Measurements from ENCODE around the gene LCP2. TPM values are rescaled to one million over a fixed set of nuclear protein-coding genes. Genes with fewer than 3 reads are reported as not detected.

The LCP2 gene
- total RNA-seq, 4 donors from 2014 or later = 1.9 to 3.2 (median 2.3) TPM

GRCh38 chr5:170338291-170338690 is 40.7 kb upstream of the LCP2 start:
- no peaks in the 10 kb centered on the region for H3K9me3 ChIP-seq
- no peaks in the 10 kb centered on the region for H3K4me1 ChIP-seq
- DNase-seq (no peak), ATAC-seq (no peak)
- in situ Hi-C loops (cut with MboI; ENCODE audit: low sequenced_read_pairs in 4 of 4) = no loop called here
- no peak for TF ChIP-seq POLR2A (IDR thresholded peaks at IDR 0.05)
- TF ChIP-seq, protein P1, sequence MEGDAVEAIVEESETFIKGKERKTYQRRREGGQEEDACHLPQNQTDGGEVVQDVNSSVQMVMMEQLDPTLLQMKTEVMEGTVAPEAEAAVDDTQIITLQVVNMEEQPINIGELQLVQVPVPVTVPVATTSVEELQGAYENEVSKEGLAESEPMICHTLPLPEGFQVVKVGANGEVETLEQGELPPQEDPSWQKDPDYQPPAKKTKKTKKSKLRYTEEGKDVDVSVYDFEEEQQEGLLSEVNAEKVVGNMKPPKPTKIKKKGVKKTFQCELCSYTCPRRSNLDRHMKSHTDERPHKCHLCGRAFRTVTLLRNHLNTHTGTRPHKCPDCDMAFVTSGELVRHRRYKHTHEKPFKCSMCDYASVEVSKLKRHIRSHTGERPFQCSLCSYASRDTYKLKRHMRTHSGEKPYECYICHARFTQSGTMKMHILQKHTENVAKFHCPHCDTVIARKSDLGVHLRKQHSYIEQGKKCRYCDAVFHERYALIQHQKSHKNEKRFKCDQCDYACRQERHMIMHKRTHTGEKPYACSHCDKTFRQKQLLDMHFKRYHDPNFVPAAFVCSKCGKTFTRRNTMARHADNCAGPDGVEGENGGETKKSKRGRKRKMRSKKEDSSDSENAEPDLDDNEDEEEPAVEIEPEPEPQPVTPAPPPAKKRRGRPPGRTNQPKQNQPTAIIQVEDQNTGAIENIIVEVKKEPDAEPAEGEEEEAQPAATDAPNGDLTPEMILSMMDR (IDR thresholded peaks at IDR 0.05 in 4 of 5, conservative IDR thresholded peaks at IDR 0.05 in 1 of 5) = no peak
- no peak overlapping the region for H3K27ac ChIP-seq
- intact Hi-C loops (cut with DNase I; ENCODE audit: low total_unique reads) = loop anchor here (5.0 kb wide), 2 partner anchors 71 to 111 kb away; no protein-coding TSS in a partner anchor
- no peak overlapping the region for H3K4me3 ChIP-seq
- no peaks in the 10 kb centered on the region for H3K36me3 ChIP-seq
- H3K27me3 ChIP-seq = no peaks in the 10 kb centered on the region

DNA sequence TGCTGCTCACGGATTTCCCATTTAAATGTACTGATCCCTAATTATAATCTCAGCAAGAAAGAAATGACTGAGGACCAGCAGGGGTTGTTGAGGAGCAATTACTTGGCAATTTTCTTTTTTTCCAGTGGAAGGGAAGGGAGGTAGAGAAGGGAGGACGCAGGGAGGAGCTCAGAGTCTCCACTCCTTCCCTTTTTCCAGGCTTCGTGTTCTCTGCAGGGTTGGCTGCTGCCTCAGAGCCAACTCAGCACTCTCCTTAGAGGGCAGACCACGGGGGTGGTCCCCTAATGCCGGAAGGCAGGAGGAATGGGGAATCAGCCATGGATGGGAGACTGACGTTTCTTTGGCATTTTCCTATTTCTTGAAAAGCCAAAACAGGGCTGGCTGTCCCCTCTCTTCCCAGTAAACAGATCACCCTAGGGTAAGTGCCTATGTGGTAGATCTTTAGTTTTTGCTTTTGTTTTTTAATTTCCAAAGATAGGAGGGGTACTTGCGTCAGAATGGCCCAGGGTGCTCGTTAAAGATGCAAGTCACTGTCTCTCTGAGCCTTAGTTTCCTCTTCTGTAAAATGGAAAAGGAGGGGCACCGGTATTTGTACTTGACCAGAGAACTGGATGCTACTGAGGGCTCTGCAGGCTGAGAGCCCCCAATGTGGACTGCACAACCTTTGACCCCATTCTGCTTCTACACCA is 39.6 kb upstream of the LCP2 start:
- Histone ChIP-seq H3K36me3 (no peaks in the 10 kb centered on the region), H3K27me3 (no peaks in the 10 kb centered on the region), H3K27ac (no peak overlapping the region), H3K9me3 (no peaks in the 10 kb centered on the region), H3K4me1 (no peaks in the 10 kb centered on the region), H3K4me3 (no peak overlapping the region)
- ATAC-seq (no peak), DNase-seq (no peak)
- intact Hi-C loops (cut with DNase I; ENCODE audit: low total_unique reads) = loop anchor here (5.0 kb wide), 2 partner anchors 70 to 110 kb away; no protein-coding TSS in a partner anchor
- in situ Hi-C loops (cut with MboI; ENCODE audit: low sequenced_read_pairs in 4 of 4) = no loop called here
- TF ChIP-seq, protein P1 (IDR thresholded peaks at IDR 0.05 in 4 of 5, conservative IDR thresholded peaks at IDR 0.05 in 1 of 5) = no peak
- no peak for TF ChIP-seq POLR2A (IDR thresholded peaks at IDR 0.05)

DNA sequence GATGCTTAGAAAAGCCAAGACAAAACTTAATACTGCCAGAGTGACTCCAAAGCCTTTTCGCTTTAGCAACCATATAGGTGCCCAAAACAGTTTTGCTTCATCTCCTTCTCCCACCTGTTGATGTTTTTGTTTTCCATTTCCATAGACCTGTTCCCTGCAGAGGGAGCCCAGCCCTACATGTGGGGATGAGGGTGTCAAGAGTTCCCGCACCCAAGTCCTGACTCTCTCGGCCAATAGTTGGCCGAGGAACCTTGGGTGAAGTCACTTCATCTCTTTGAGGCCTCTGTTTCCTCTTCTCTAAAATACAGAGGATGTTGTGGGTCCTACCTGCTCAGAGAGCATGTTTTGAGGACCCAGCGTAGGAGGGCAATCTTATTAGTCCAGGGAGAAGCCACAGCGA is 38.5 kb upstream of the LCP2 start:
- intact Hi-C loops (cut with DNase I; ENCODE audit: low total_unique reads) (loop anchor here (5.0 kb wide), 2 partner anchors 69 to 109 kb away; no protein-coding TSS in a partner anchor), in situ Hi-C loops (cut with MboI; ENCODE audit: low sequenced_read_pairs in 4 of 4) (no loop called here)
- no peak overlapping the region for H3K4me3 ChIP-seq
- ATAC-seq (no peak), DNase-seq (no peak)
- H3K27ac ChIP-seq = no peak overlapping the region
- no peaks in the 10 kb centered on the region for H3K9me3 ChIP-seq
- no peaks in the 10 kb centered on the region for H3K36me3 ChIP-seq
- H3K4me1 ChIP-seq = no peaks in the 10 kb centered on the region
- H3K27me3 ChIP-seq = no peaks in the 10 kb centered on the region
- TF ChIP-seq, protein P1 (IDR thresholded peaks at IDR 0.05 in 4 of 5, conservative IDR thresholded peaks at IDR 0.05 in 1 of 5) = no peak
- no peak for TF ChIP-seq POLR2A (IDR thresholded peaks at IDR 0.05)

GRCh38 chr5:170334626-170335025 is 37.0 kb upstream of the LCP2 start:
- H3K36me3 ChIP-seq = no peaks in the 10 kb centered on the region
- H3K4me1 ChIP-seq = peaks cover 0 to 3% of the 10 kb centered on the region in 2 donors
- no peak overlapping the region for H3K4me3 ChIP-seq
- TF ChIP-seq, protein P1 (IDR thresholded peaks at IDR 0.05 in 4 of 5, conservative IDR thresholded peaks at IDR 0.05 in 1 of 5) = no peak
- TF ChIP-seq POLR2A (IDR thresholded peaks at IDR 0.05) = no peak
- H3K27ac ChIP-seq = no peak overlapping the region
- no peak for DNase-seq
- no peaks in the 10 kb centered on the region for H3K9me3 ChIP-seq
- intact Hi-C loops (cut with DNase I; ENCODE audit: low total_unique reads) (loop anchor here (5.0 kb wide), 3 partner anchors 37 to 107 kb away; partner anchors contain the start of gene LCP2), in situ Hi-C loops (cut with MboI; ENCODE audit: low sequenced_read_pairs in 4 of 4) (no loop called here)
- ATAC-seq = no peak
- no peaks in the 10 kb centered on the region for H3K27me3 ChIP-seq

All from gastrocnemius medialis (tissue), 4 donors.